CD4-positive, alpha-beta T cell treated with Interleukin-12 subunit alpha and Interleukin-12 subunit beta, for 1 hour (primary cell): ENCODE results near the gene CTNS.

Source experiments
- DNase-seq: peaks from one replicate; pipeline ENCODE4 v3.0.0-alpha.2; 2020

The CTNS gene

DNA sequence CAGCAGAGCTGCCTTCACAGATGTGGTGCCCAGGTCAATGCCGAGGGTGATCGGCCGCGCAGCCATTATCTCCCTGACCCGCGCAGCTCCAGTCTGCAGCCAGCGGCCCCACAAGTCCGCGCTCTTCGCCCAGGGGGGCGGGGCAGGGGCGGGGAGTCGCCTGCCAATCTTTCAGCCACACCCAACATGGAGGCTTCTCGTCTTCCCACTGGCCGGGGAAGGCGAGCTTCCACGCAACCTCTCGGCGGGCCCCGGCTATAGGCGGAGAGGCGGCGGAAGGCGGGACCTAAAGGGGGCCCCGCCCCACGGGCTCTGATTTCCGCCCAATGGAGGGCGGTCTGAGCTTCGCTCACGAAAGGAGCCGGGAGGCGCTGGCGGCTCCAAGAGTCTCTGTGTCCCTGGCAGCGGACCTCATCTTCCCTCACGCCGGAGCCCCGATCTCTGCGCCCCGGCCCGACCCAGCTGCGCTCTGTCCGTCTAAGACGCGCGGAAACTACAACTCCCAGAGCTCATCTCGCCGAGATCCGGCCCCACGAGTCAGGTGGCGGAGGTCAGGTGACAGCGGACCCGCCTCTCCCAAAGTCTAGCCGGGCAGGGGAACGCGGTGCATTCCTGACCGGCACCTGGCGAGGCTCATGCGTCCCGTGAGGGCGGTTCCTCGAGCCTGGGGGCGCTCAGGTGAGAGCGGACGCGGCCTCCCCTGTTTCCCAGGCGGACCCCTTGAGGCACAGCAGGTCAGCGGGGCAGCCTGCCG is at the start of gene CTNS, which contains the start of gene SHPK:
Gene CTNS (plus strand): TSS at position 607 of the 754 bp plus-strand sequence. CDS start 3,447 bp downstream, outside the sequence.
Gene SHPK (minus strand): TSS at position 97 of the 754 bp plus-strand sequence. CDS start 31 bp downstream, at position 66.
- peak; percentile 94 for DNase-seq

DNA sequence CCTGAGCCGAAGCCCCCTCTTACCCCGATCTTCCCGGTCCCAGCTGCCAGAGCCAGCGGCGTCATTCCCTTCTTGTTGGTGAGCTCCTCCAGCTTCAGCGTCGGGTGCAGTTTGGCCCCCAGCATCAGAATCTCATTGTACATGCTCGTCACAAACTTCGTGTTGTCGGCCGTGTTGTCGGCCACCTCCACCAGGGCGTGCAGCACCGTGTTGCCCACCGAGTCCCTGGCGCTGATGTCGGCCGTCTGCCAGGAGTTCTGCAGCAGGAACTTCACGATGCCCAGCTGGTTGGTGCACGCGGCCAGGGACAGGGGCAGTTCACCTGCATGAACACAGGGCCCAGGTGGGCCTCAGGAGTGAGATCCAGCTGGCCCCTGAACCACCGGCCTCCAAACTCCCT is 46.8 kb upstream of the CTNS start:
- DNase-seq, result no peak

DNA sequence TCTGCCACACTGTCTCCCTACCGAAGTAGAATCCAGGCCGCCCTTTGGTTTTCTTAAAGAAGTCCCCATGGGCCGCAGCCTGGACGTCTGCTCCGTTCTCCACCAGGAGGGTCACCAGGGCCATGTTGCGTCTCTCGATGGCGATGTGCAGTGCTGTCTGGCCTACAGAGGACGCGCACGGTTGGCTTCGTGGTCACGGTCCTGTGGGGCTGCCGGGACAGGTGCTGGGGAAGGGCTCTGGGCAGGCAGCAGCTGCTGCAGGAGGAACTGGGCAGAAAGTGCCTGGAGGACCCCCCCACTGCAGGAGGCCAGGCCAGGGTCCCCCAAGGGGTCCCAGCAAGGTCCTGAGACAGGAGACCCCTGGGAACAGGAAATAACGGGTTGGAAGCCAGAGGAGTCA is 46.3 kb upstream of the CTNS start:
- DNase-seq, result no peak

DNA sequence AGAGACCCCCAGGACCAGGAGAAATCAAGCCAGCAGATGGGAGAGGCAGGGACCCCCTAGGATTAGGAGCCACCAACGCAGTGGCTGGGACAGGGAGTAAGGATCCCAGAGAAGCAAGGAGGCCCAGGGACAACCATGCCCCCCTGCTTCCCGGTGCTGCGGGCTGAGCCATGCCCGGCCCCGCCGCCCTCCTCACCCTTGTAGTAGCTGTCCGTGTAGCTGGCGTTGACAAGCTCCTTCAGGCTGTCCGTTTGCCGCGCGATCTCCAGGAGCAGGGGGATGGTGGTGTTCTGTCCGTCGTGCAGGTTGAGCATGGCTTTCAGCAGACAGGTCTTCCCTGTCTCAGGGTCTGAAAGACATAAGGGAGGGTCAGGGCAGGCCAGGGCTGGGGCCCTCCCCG is 45.8 kb upstream of the CTNS start:
- DNase-seq, result no peak

GRCh38 chr17:3592216-3592860 is 44.2 kb upstream of the CTNS start:
- no peak for DNase-seq

DNA sequence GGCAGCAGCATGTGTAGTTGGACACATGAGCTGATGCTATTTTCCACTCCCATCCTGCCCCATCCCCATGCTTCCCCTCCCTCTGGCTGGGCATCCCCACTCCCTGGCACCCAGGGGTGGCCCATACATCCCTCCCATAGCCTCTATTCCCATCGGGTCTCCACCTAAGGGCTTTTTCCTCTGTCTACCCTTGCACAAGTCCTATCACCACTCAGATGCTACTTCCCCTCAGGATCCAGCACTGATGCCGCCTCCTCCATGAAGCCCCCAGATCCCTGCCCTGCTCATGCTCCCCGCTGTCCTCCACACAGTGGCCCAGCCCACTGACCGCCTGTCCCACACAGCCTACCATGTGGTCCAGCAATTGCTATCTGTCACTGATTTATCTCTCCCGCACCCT is 43.2 kb upstream of the CTNS start:
- DNase-seq, result no peak

- DNase-seq, result no peak
These were observed 42.3 kb upstream of the CTNS start for GRCh38 chr17:3594051-3594800.

DNA sequence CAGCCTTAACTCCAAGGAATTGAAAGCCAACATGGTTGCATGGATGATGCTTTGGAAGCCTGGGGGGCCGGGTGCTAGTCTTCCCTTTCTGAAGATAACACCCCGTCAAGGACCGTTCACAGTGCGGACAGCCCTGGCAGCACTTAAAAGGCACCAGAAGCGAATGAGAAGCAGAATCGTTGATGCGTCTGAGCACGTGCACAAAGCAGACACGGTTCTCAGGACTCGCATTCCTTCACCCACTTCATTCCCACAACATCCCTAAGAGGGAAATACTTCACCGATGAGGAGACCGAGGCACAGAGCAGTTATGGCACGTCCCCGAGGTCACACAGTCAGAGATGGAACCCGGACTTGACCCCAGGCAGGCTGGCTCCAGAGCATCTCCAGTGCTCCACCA is 41.6 kb upstream of the CTNS start:
- no peak for DNase-seq

DNA sequence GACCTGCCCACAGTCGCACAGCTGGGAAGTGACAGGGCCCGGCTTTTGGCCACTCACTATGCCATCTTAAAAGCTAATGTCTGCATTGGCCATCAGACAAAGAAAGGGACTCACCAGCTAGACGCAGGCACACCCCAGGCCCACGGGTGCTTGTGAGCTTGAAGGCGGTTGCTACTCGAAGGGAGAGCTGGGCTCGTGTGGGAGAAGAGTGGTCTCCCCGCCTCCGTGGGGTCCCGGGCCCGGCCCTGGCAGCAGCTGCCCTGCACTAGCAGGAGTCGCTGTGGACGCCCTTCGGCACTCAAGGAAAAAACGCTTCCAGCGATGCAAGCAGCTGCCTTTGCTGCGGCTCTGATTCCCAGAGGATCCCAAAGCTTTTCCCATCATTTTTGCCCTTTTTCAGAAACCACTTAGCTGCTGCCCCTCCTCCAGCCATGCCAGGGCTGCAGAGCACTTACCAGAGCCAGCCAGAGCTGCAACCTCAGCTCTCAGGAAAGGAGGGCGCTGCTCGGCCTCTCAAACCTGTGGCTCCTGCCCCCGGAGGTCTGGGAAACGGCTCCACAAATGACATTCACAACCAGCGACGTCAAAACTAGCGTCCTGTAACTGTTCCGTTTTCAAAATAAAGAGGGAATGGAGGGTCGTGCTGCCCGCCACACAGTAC is 39.6 kb upstream of the CTNS start:
- no peak for DNase-seq

DNA sequence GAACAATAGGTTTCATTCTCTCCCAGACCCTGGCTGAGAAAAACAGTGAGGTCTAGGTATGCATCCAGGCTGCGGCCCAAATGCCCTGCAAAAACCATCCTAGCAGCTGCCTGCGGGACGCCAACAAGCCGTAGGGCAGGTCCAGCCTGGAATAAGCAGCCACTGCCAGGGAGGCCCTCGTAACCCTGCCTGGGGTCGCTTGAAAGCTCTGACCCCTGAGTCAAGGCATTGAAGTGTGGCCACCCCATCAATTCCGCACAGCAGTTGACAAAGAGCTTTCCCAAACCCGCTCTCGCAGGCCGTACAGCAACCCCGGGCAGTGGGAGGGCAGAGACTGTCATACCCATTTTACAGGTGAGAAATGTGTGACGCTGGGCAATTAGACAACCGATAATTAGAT is 38.5 kb upstream of the CTNS start:
- DNase-seq, result no peak

- DNase-seq, result no peak
These were observed 35.9 kb upstream of the CTNS start for GRCh38 chr17:3600529-3601205.

DNA sequence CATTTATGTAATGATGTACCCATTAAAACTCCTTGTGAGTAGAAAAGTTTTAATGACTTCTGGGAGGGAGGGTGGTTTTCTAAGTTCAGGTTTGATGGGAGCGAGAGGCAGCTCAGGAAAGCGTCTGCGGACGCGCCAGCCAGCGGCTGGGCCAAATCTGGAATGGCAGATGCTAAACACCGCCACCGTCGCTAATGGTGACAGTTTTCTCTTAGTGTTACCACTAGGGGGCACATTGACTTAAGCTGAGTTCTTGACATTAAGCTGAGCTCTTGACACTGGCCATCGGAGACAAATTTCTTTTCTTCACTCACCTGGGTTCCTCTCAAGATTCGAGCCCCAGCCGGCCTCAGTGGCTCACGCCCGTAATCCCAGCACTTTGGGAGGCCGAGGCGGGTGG is 34.1 kb upstream of the CTNS start:
- peak; percentile 17 for DNase-seq

- no peak for DNase-seq
These were observed 33.3 kb upstream of the CTNS start for GRCh38 chr17:3603119-3603869.

DNA sequence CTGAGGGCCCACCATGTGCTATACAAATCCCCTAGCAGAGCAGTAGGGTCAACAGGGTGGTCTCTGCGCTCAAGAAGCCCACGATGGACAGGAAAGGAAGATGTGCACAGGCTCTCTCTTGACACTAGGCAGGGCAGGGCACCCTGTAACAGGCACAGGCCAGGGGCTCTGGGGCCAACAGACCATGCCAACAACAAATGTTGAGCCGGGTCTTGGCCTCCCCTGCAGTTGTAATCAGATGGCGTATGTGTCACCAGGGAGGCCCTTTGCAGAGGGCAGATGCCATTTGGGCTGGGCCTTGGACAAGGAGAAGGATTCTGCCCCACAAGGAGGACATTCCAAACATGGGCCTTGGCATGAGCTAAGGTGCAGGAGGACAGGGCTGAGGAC is 32.7 kb upstream of the CTNS start:
- no peak for DNase-seq

DNA sequence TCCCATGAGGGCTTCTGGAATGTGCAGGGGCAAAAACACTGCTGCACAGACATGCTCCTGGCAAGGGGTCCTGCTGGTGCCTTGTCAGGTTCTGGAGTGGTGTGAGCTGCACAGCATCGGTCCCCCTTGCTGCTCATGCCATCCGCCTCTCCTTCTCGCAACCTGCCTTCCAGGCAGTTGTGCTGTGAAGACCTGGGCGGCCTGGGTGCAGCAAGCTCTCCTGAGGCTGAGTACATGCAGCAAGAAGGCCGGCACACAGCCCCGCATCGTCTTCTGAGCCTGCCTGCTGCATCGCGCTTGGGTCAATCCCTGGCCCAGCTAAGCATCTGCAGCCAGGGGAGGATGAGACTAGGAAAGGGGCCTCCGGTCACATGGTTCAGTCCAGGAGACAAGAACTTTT is 26.9 kb upstream of the CTNS start:
- no peak for DNase-seq

DNA sequence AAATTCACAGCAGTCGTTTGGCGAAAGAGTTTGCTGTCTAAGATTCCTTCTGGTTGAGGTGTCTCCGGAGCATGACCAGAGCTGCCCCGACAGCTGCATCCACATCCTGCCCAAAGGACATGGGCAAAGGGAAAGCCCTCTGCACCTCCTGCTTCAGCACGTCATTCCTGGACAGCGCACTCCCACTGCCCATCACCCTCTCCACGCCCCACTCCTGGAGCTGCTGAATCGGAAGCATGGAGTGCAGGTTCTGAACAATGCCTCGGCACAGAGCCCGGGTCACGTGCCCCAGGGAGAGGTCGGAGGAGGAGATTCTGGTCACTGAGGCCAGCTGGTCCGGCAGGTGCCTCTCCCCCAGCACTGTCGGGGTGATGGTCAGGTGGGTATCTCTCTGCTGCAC is 26.0 kb upstream of the CTNS start:
- no peak for DNase-seq

- no peak for DNase-seq
These were observed 23.4 kb upstream of the CTNS start for GRCh38 chr17:3613124-3613523.

DNA sequence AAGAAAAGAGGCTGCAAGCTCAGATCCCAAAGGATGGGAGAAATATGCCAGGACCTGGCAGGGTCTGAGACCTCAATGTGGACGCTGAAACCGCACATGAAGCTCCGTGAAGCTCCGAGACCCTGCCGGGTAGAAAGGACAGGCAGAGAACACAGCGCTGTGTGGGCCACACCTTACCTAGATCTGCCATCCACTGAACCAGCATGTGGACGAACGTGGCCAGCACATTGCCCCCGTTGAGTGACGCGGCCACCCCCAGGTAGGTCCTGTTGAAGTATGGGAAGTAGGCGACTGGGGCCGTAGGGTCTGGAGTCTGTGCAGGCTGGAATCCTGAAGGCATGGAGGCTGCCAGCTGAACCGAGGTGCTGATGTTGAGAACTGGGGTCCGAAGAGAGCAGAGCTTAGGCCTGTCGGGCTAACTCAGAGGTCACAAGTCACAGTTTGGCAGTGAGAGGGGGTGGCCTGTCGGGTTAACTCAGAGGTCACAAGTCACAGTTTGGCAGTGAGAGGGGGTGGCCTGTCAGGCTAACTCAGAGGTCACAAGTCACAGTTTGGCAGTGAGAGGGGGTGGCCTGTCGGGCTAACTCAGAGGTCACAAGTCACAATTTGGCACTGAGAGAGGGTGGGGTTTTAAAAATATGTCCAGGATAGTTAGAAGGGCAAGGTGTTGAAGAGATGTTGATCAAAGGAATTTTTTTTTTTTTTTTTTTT is 21.2 kb upstream of the CTNS start:
- no peak for DNase-seq

DNA sequence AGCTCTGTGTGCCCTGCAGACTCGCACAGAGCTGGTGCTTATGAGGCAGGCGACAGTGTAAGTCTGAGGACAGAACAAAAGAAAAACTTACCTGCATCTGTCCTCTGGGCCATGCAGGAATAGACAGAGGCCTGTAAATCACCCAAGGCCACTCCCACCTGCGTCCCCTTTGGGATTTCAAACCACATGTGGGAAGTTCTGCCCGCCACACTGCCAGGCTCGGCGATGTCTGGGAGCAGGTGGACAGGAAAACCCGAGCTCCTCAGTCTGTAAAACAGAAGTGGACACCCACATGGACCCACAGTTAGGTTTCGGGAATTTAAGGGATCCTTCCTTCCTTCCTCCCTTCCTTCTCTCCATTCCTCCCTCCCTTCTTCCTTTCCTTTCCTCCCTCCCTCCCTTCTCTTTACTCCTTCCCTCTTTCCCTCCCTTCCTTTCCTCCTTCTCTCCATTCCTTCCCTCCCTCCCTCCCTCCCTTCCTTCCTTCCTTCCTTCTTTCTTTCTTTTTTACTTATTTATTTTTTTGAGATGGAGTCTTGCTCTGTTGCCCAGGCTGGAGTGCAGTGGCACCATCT is 15.3 kb upstream of the CTNS start:
- DNase-seq, result no peak

GRCh38 chr17:3622977-3623594 is 13.5 kb upstream of the CTNS start:
- DNase-seq, result no peak
